HL-60 (cell line): Measurements from ENCODE around the gene C6orf136.

Experiments used
- DNase-seq, 2 experiments: peaks; one replicate each; pipeline ENCODE4 v3.0.0-alpha.2; 2010 to 2020; ENCODE audit warnings: low read depth in 1 of 2, low spot score in 1 of 2
- H3K27ac ChIP-seq: fragments of 250-450 bp; sonication (Bioruptor Pico); replicated peaks from 2 replicates; pipeline ENCODE4 v1.5.1; 2020; ENCODE audit warnings: mild to moderate bottlenecking, moderate library complexity
- H3K27me3 ChIP-seq: fragments of 250-450 bp; sonication (Bioruptor Pico); 2 replicates; pipeline ENCODE4 v1.5.1; 2021; ENCODE audit warnings: mild to moderate bottlenecking, moderate library complexity; ENCODE audit not compliant: insufficient read depth, poor library complexity, severe bottlenecking
- H3K4me3 ChIP-seq: replicated peaks from 2 replicates; pipeline ENCODE4 v1.5.1; 2011; ENCODE audit warnings: mild to moderate bottlenecking, control low read depth, low read length; ENCODE audit not compliant: insufficient read depth
- GABPA ChIP-seq: IDR thresholded peaks from 2 replicates; pipeline ENCODE4 v1.6.1; 2012; ENCODE audit warnings: low read depth
- POLR2AphosphoS5 ChIP-seq: IDR thresholded peaks from 2 replicates; pipeline ENCODE4 v1.6.1; 2012; ENCODE audit warnings: low read depth
- SPI1 ChIP-seq: IDR thresholded peaks from 2 replicates; pipeline ENCODE4 v1.6.1; 2012; ENCODE audit warnings: low read depth, mild to moderate bottlenecking, borderline replicate concordance
- TF ChIP-seq, protein P1 (sequence below): IDR thresholded peaks from one replicate; pipeline ENCODE4 v1.5.1; 2011; ENCODE audit warnings: low read length, control low read depth, inconsistent platforms; ENCODE audit not compliant: insufficient read depth
- TF ChIP-seq, protein P2 (sequence below): IDR thresholded peaks from 2 replicates; pipeline ENCODE4 v1.6.1; 2012; ENCODE audit warnings: low read depth; ENCODE audit not compliant: insufficient replicate concordance

C6orf136 gene

DNA sequence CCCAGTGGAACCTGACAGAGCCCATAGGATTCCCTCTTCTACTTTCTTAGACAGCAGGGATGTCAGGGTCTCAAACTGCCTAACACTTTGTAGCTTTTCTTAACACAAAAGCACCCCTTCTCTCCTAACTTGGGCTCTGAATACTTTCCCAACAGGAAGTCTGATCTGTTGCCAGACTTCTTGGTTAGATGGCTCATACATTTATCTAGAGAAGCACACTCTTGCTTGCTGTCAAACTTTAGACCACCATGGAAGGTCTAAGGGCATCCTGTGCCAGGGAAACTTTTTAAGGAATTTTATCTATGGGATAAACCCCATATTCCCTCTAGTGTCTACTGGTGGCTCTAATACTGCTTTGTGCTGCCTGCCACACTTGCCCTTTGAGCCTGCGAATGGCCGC is 3.3 kb upstream of the C6orf136 start:
- TF ChIP-seq, protein P1, sequence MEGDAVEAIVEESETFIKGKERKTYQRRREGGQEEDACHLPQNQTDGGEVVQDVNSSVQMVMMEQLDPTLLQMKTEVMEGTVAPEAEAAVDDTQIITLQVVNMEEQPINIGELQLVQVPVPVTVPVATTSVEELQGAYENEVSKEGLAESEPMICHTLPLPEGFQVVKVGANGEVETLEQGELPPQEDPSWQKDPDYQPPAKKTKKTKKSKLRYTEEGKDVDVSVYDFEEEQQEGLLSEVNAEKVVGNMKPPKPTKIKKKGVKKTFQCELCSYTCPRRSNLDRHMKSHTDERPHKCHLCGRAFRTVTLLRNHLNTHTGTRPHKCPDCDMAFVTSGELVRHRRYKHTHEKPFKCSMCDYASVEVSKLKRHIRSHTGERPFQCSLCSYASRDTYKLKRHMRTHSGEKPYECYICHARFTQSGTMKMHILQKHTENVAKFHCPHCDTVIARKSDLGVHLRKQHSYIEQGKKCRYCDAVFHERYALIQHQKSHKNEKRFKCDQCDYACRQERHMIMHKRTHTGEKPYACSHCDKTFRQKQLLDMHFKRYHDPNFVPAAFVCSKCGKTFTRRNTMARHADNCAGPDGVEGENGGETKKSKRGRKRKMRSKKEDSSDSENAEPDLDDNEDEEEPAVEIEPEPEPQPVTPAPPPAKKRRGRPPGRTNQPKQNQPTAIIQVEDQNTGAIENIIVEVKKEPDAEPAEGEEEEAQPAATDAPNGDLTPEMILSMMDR = no peak
- TF ChIP-seq POLR2AphosphoS5 (no peak), SPI1 (no peak), GABPA (no peak)
- TF ChIP-seq, protein P2, sequence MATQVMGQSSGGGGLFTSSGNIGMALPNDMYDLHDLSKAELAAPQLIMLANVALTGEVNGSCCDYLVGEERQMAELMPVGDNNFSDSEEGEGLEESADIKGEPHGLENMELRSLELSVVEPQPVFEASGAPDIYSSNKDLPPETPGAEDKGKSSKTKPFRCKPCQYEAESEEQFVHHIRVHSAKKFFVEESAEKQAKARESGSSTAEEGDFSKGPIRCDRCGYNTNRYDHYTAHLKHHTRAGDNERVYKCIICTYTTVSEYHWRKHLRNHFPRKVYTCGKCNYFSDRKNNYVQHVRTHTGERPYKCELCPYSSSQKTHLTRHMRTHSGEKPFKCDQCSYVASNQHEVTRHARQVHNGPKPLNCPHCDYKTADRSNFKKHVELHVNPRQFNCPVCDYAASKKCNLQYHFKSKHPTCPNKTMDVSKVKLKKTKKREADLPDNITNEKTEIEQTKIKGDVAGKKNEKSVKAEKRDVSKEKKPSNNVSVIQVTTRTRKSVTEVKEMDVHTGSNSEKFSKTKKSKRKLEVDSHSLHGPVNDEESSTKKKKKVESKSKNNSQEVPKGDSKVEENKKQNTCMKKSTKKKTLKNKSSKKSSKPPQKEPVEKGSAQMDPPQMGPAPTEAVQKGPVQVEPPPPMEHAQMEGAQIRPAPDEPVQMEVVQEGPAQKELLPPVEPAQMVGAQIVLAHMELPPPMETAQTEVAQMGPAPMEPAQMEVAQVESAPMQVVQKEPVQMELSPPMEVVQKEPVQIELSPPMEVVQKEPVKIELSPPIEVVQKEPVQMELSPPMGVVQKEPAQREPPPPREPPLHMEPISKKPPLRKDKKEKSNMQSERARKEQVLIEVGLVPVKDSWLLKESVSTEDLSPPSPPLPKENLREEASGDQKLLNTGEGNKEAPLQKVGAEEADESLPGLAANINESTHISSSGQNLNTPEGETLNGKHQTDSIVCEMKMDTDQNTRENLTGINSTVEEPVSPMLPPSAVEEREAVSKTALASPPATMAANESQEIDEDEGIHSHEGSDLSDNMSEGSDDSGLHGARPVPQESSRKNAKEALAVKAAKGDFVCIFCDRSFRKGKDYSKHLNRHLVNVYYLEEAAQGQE = no peak
- DNase-seq = no peak
- H3K27ac ChIP-seq = peak overlapping the region; percentile 0; the same call in 1 of the 2 replicates
- H3K27me3 ChIP-seq = no peaks in the 10 kb centered on the region
- no peak overlapping the region for H3K4me3 ChIP-seq

DNA sequence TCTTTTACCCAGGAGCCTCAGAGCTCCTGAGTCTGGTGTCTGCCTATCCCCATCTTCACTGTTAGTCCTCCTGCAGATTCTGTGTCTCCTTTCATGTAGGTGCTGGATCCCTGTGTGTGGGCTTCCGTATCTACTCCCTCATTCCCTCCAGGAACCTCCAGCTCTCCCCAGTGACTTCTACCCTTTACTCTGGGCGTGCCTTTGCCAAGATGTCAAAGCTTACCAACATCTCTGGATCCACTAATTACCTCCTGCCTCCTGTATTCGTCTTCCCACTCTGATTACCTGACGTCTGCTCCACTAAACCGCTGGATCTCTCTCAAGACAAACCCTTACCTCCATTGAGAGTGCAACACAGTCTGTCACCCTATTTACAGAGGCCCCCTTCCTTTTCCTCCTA is 2.2 kb upstream of the C6orf136 start:
- no peak for DNase-seq

GRCh38 chr6:30645989-30646388 is 944 bp upstream of the C6orf136 start:
- DNase-seq = no peak
- Histone ChIP-seq H3K27ac (no peak overlapping the region), H3K27me3 (no peaks in the 10 kb centered on the region), H3K4me3 (no peak overlapping the region)
- TF ChIP-seq, protein P1 = no peak
- no peak for TF ChIP-seq SPI1
- TF ChIP-seq POLR2AphosphoS5 = no peak
- TF ChIP-seq GABPA = no peak
- TF ChIP-seq, protein P2 = no peak

More for the DNA sequence above, 2.2 kb upstream of the C6orf136 start:
- TF ChIP-seq POLR2AphosphoS5 (no peak), SPI1 (no peak), GABPA (no peak)
- TF ChIP-seq, protein P1 = no peak
- TF ChIP-seq, protein P2 = no peak
- H3K4me3 ChIP-seq = no peak overlapping the region
- H3K27ac ChIP-seq = no peak overlapping the region
- H3K27me3 ChIP-seq = no peaks in the 10 kb centered on the region
